H9 (cell line): ENCODE results near the gene FREM1. TPM values are rescaled to one million over a fixed set of nuclear protein-coding genes. Genes with fewer than 3 reads are reported as not detected.

Experiments used
- DNase-seq: peaks from one replicate; pipeline ENCODE4 v3.0.0-alpha.2; 2017
- H2AFZ ChIP-seq: one replicate; pipeline ENCODE4 v1.6.1; 2013; ENCODE audit warnings: mild to moderate bottlenecking, low read length, control low read depth, moderate library complexity
- H2AK5ac ChIP-seq: 2 replicates; pipeline ENCODE4 v1.6.1; 2013; ENCODE audit warnings: low read length, control low read depth, mixed read lengths; ENCODE audit not compliant: insufficient read length
- H2BK120ac ChIP-seq: one replicate; pipeline ENCODE4 v1.6.1; 2013; ENCODE audit warnings: low read depth, mild to moderate bottlenecking, low read length, control low read depth, inconsistent platforms; ENCODE audit not compliant: poor library complexity, severe bottlenecking
- H2BK12ac ChIP-seq: 2 replicates; pipeline ENCODE4 v1.6.1; 2013; ENCODE audit warnings: low read length, control low read depth, mixed read lengths, low read depth; ENCODE audit not compliant: insufficient read length
- H2BK15ac ChIP-seq: 2 replicates; pipeline ENCODE4 v1.6.1; 2013; ENCODE audit warnings: low read depth, low read length, control low read depth
- H2BK20ac ChIP-seq: one replicate; pipeline ENCODE4 v1.6.1; 2013; ENCODE audit warnings: low read depth, mild to moderate bottlenecking, low read length, control low read depth, inconsistent platforms; ENCODE audit not compliant: poor library complexity, severe bottlenecking
- H2BK5ac ChIP-seq: 2 replicates; pipeline ENCODE4 v1.6.1; 2013; ENCODE audit warnings: low read length, control low read depth, mixed read lengths; ENCODE audit not compliant: insufficient read length
- H3K14ac ChIP-seq: 2 replicates; pipeline ENCODE4 v1.6.1; 2013; ENCODE audit warnings: low read length, control low read depth; ENCODE audit not compliant: insufficient read depth
- H3K18ac ChIP-seq: 2 replicates; pipeline ENCODE4 v1.6.1; 2013; ENCODE audit warnings: low read depth, mild to moderate bottlenecking, mixed read lengths, low read length, control low read depth; ENCODE audit not compliant: insufficient read length
- H3K23ac ChIP-seq: 2 replicates; pipeline ENCODE4 v1.6.1; 2013; ENCODE audit warnings: low read length, control low read depth, mixed read lengths, low read depth; ENCODE audit not compliant: insufficient read length
- H3K23me2 ChIP-seq: 2 replicates; pipeline ENCODE4 v1.6.1; 2013; ENCODE audit warnings: low read depth, mild to moderate bottlenecking, mixed read lengths, low read length, control low read depth; ENCODE audit not compliant: insufficient read length, poor library complexity, severe bottlenecking
- H3K27ac ChIP-seq: 2 replicates; pipeline ENCODE4 v1.5.1; 2013; ENCODE audit warnings: low read length, control low read depth, mixed read lengths, low read depth; ENCODE audit not compliant: insufficient read length
- H3K27me3 ChIP-seq: 2 replicates; pipeline ENCODE4 v1.6.1; 2013; ENCODE audit warnings: low read length, control low read depth, inconsistent platforms; ENCODE audit not compliant: insufficient read depth
- H3K4ac ChIP-seq: 2 replicates; pipeline ENCODE4 v1.6.1; 2013; ENCODE audit warnings: low read depth, mild to moderate bottlenecking, control low read depth, inconsistent platforms, low read length, moderate library complexity
- H3K4me1 ChIP-seq: 2 replicates; pipeline ENCODE4 v1.6.1; 2013; ENCODE audit warnings: low read length, control low read depth, inconsistent platforms; ENCODE audit not compliant: insufficient read depth
- H3K4me2 ChIP-seq: 2 replicates; pipeline ENCODE4 v1.6.1; 2013; ENCODE audit warnings: low read length, control low read depth, mixed read lengths; ENCODE audit not compliant: insufficient read length, insufficient read depth
- H3K56ac ChIP-seq: 2 replicates; pipeline ENCODE4 v1.6.1; 2013; ENCODE audit warnings: low read depth, mild to moderate bottlenecking, mixed read lengths, low read length, control low read depth; ENCODE audit not compliant: insufficient read length
- H3K79me1 ChIP-seq: 2 replicates; pipeline ENCODE4 v1.6.1; 2013; ENCODE audit warnings: low read depth, mild to moderate bottlenecking, moderate library complexity, low read length, control low read depth, inconsistent platforms; ENCODE audit not compliant: insufficient read depth, poor library complexity, severe bottlenecking
- H3K79me2 ChIP-seq: 2 replicates; pipeline ENCODE4 v1.6.1; 2013; ENCODE audit warnings: low read length, control low read depth, inconsistent platforms; ENCODE audit not compliant: insufficient read depth
- H3K9ac ChIP-seq: 2 replicates; pipeline ENCODE4 v1.6.1; 2013; ENCODE audit warnings: low read length, control low read depth, mixed read lengths; ENCODE audit not compliant: insufficient read length; ENCODE audit errors: extremely low read depth
- H3K9me3 ChIP-seq: one replicate; pipeline ENCODE4 v1.6.1; 2013; ENCODE audit warnings: low read depth, low read length, inconsistent platforms; ENCODE audit not compliant: control insufficient read depth
- H3T11ph ChIP-seq: one replicate; pipeline ENCODE4 v1.6.1; 2013; ENCODE audit warnings: mild to moderate bottlenecking, low read length, control low read depth, inconsistent platforms
- H4K20me1 ChIP-seq: one replicate; pipeline ENCODE4 v1.6.1; 2013; ENCODE audit not compliant: control insufficient read depth, insufficient read length, insufficient read depth
- H4K5ac ChIP-seq: 2 replicates; pipeline ENCODE4 v1.6.1; 2013; ENCODE audit warnings: low read depth, mild to moderate bottlenecking, mixed read lengths, low read length, control low read depth; ENCODE audit not compliant: insufficient read length
- H4K8ac ChIP-seq: replicated peaks from 2 replicates; pipeline ENCODE4 v1.6.1; 2013; ENCODE audit warnings: low read length, control low read depth, mixed read lengths, low read depth; ENCODE audit not compliant: insufficient read length
- H4K91ac ChIP-seq: 2 replicates; pipeline ENCODE4 v1.6.1; 2013; ENCODE audit warnings: low read depth, mild to moderate bottlenecking, moderate library complexity, mixed read lengths, low read length, control low read depth; ENCODE audit not compliant: insufficient read length
- H3K27ac Mint-ChIP-seq, 3 experiments: 2 replicates in 2 of 3; 3 replicates in 1 of 3; pipeline ENCODE4 v1.8.0; 2020 to 2021; ENCODE audit warnings: mixed read lengths in 3 of 3, mild to moderate bottlenecking in 1 of 3, moderate library complexity in 1 of 3
- H3K27me3 Mint-ChIP-seq: 2 replicates; pipeline ENCODE4 v1.8.0; 2021; ENCODE audit warnings: low read depth, mild to moderate bottlenecking, moderate library complexity, mixed read lengths
- H3K36me3 Mint-ChIP-seq, 3 experiments: 2 replicates in 2 of 3; 3 replicates in 1 of 3; pipeline ENCODE4 v1.8.0; 2020 to 2021; ENCODE audit warnings: low read depth in 3 of 3, mixed read lengths in 3 of 3; ENCODE audit not compliant: insufficient read depth in 1 of 3
- H3K4me1 Mint-ChIP-seq, 2 experiments: 2 replicates each; pipeline ENCODE4 v1.8.0; 2020; ENCODE audit warnings: mixed read lengths in 2 of 2
- H3K4me3 Mint-ChIP-seq, 2 experiments: 2 replicates in 1 of 2; 3 replicates in 1 of 2; pipeline ENCODE4 v1.8.0; 2020 to 2021; ENCODE audit warnings: mild to moderate bottlenecking in 2 of 2, mixed read lengths in 2 of 2, moderate library complexity in 1 of 2
- H3K9me3 Mint-ChIP-seq, 2 experiments: 2 replicates in 1 of 2; 3 replicates in 1 of 2; pipeline ENCODE4 v1.8.0; 2020; ENCODE audit warnings: mild to moderate bottlenecking in 2 of 2, mixed read lengths in 2 of 2, moderate library complexity in 1 of 2
- WGBS: extraction: QIAGEN DNeasy Blood & Tissue Kit; methylation state at CpG from one replicate; pipeline ENCODE4 v1.1.7; 2013; ENCODE audit warnings: missing lambda C conversion rate, low lambda C conversion rate, mixed read lengths; ENCODE audit not compliant: insufficient read length; ENCODE audit errors: extremely low coverage; 5-methylcytosine and 5-hydroxymethylcytosine counted together
- total RNA-seq: library from RNA; stranded (reverse); gene quantifications from 2 replicates; pipeline ENCODE4 v1.2.1, GENCODE V29; 2021
- TF ChIP-seq, protein P1 (sequence below): fragments of 200-600 bp; sonication (generic); conservative IDR thresholded peaks from 3 replicates; pipeline ENCODE4 v1.8.0; 2021; ENCODE audit warnings: antibody characterized with exemption, mild to moderate bottlenecking

FREM1 gene
- total RNA-seq, 1 experiment from 2014 or later = 0.44 TPM

DNA sequence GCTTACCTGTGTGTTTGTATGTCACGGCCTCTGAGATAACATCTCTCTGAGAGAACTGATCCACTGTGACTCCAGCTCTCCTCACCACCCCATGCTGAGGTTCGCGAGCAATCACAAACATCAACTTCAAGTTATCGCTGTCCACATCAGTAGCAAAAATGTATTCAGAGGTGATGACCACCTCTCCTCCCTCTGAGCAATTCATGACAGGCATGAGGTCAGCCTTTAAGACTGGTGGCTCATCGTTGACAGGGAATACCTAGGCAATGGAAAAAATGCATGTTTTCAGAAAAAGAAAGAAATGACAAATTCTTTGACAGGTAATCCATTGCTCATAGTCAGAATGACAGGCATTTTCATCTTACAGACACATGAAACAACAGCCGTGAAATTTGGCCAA lies 97.4 kb downstream of the FREM1 start:
- no peak overlapping the region for H2BK20ac ChIP-seq
- no peak for DNase-seq
- H2AFZ ChIP-seq = no peak overlapping the region
- H3K9ac ChIP-seq = no peak overlapping the region
- no peak overlapping the region for H2BK5ac ChIP-seq
- no peak overlapping the region for H3K18ac ChIP-seq
- no peak overlapping the region for H3K4me2 ChIP-seq
- H3K27me3 ChIP-seq = no peaks in the 10 kb centered on the region
- no peak overlapping the region for H4K8ac ChIP-seq
- H3K9me3 ChIP-seq = no peaks in the 10 kb centered on the region
- no peaks in the 10 kb centered on the region for H3K27me3 Mint-ChIP-seq
- no peak overlapping the region for H4K91ac ChIP-seq
- TF ChIP-seq, protein P1, sequence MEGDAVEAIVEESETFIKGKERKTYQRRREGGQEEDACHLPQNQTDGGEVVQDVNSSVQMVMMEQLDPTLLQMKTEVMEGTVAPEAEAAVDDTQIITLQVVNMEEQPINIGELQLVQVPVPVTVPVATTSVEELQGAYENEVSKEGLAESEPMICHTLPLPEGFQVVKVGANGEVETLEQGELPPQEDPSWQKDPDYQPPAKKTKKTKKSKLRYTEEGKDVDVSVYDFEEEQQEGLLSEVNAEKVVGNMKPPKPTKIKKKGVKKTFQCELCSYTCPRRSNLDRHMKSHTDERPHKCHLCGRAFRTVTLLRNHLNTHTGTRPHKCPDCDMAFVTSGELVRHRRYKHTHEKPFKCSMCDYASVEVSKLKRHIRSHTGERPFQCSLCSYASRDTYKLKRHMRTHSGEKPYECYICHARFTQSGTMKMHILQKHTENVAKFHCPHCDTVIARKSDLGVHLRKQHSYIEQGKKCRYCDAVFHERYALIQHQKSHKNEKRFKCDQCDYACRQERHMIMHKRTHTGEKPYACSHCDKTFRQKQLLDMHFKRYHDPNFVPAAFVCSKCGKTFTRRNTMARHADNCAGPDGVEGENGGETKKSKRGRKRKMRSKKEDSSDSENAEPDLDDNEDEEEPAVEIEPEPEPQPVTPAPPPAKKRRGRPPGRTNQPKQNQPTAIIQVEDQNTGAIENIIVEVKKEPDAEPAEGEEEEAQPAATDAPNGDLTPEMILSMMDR = no peak
- H4K20me1 ChIP-seq = no peaks in the 10 kb centered on the region
- no peak overlapping the region for H4K5ac ChIP-seq
- H3K56ac ChIP-seq = no peak overlapping the region
- no peak overlapping the region for H3K14ac ChIP-seq
- no peak overlapping the region for H3T11ph ChIP-seq
- H3K4me1 ChIP-seq = no peaks in the 10 kb centered on the region
- no peak overlapping the region for H3K23ac ChIP-seq
- no peak overlapping the region for H2AK5ac ChIP-seq
- H3K36me3 Mint-ChIP-seq = peaks cover 0 to 9% (median 8%) of the 10 kb centered on the region in 3 experiments; a peak in 5 of 7 replicates
- no peak overlapping the region; a peak in 1 of 7 replicates for H3K27ac Mint-ChIP-seq
- H3K79me2 ChIP-seq = no peaks in the 10 kb centered on the region
- no peak overlapping the region for H3K4me3 Mint-ChIP-seq
- peaks cover 7 to 8% of the 10 kb centered on the region in 2 experiments for H3K4me1 Mint-ChIP-seq
- H2BK120ac ChIP-seq = no peak overlapping the region
- H3K23me2 ChIP-seq = no peaks in the 10 kb centered on the region
- no peak overlapping the region for H3K27ac ChIP-seq
- peaks cover 4 to 9% of the 10 kb centered on the region in 2 experiments; a peak in 2 of 5 replicates for H3K9me3 Mint-ChIP-seq
- H3K4ac ChIP-seq = no peak overlapping the region
- no CpG with 5 or more reads among the region's 6 CpGs for WGBS
- H2BK12ac ChIP-seq = no peak overlapping the region
- no peak overlapping the region for H2BK15ac ChIP-seq
- no peaks in the 10 kb centered on the region for H3K79me1 ChIP-seq
